Panc1 (cell line): Measurements from ENCODE around the gene SEMA3D.

Experiments
- CTCF ChIP-seq: fragments of 450-650 bp; IDR thresholded peaks from 2 replicates; pipeline ENCODE4 v1.5.1; 2017; ENCODE audit warnings: mild to moderate bottlenecking
- POLR2AphosphoS5 ChIP-seq: IDR thresholded peaks from 2 replicates; pipeline ENCODE4 v1.6.1; 2012; ENCODE audit warnings: mild to moderate bottlenecking, low read depth, low read length, moderate library complexity
- REST ChIP-seq, 2 experiments: IDR thresholded peaks; 2 replicates each; pipeline ENCODE4 v1.6.1; 2011 to 2012; ENCODE audit warnings: low read depth in 2 of 2, control low read depth in 1 of 2, low read length in 1 of 2, mild to moderate bottlenecking in 1 of 2, moderate library complexity in 1 of 2; ENCODE audit not compliant: insufficient read depth in 1 of 2
- SIN3A ChIP-seq: IDR thresholded peaks from 2 replicates; pipeline ENCODE4 v1.6.1; 2012; ENCODE audit warnings: low read depth, mild to moderate bottlenecking, low read length, moderate library complexity, borderline replicate concordance; ENCODE audit not compliant: insufficient read depth

GRCh38 chr7:85052056-85052737, 134.7 kb downstream of the SEMA3D start:
- TF ChIP-seq REST (IDR thresholded peaks at IDR 0.05; ENCODE audit: insufficient read depth in 1 of 2, low read depth in 2 of 2, low read length in 1 of 2) (no peak), CTCF (no peak), POLR2AphosphoS5 (no peak), SIN3A (no peak)
